HepG2 (cell line): Measurements from ENCODE around the gene TAGLN2. TPM values are rescaled to one million over a fixed set of nuclear protein-coding genes. Genes with fewer than 3 reads are reported as not detected.

Experiments used
- ARNT2 ChIP-seq: sonication (generic); formaldehyde crosslinking; IDR thresholded peaks from 2 replicates; pipeline ENCODE4 v1.8.0; 2022; ENCODE audit warnings: mild to moderate bottlenecking, low read depth, missing genetic modification reagents, moderate library complexity
- CTCF ChIP-seq: sonication (generic); formaldehyde crosslinking; IDR thresholded peaks from 2 replicates; pipeline ENCODE4 v1.5.0; 2020; ENCODE audit warnings: mild to moderate bottlenecking, missing genetic modification reagents, moderate library complexity
- GMEB2 ChIP-seq: IDR thresholded peaks from 2 replicates; pipeline ENCODE4 v1.6.1; 2016; ENCODE audit warnings: missing biosample characterization, missing genetic modification reagents, low read depth
- HOXA3 ChIP-seq: sonication (generic); formaldehyde crosslinking; IDR thresholded peaks from 2 replicates; pipeline ENCODE4 v1.5.0; 2020; ENCODE audit warnings: missing genetic modification reagents
- NFYB ChIP-seq: sonication (generic); formaldehyde crosslinking; IDR thresholded peaks from 2 replicates; pipeline ENCODE4 v1.4.0; 2020; ENCODE audit warnings: missing genetic modification reagents
- NFYC ChIP-seq: IDR thresholded peaks from 2 replicates; pipeline ENCODE4 v1.6.1; 2016; ENCODE audit warnings: missing genetic modification reagents, missing compliant biosample characterization
- RFX1 ChIP-seq: fragments of 450-650 bp; IDR thresholded peaks from 2 replicates; pipeline ENCODE4 v1.6.1; 2017
- SOX13 ChIP-seq, 3 experiments: fragments of 450-650 bp in 1 of 3; sonication (generic) in 1 of 3; formaldehyde crosslinking in 1 of 3; IDR thresholded peaks in 2 of 3; conservative IDR thresholded peaks in 1 of 3; 2 replicates each; pipeline versions ENCODE4 v1.5.0 to v1.6.1; 2016 to 2020; ENCODE audit warnings: antibody characterized with exemption in 1 of 3, mild to moderate bottlenecking in 1 of 3, missing compliant biosample characterization in 1 of 3, missing genetic modification reagents in 1 of 3, moderate library complexity in 1 of 3
- TFDP2 ChIP-seq: sonication (generic); formaldehyde crosslinking; IDR thresholded peaks from 2 replicates; pipeline ENCODE4 v1.4.0; 2020; ENCODE audit warnings: missing genetic modification reagents
- THAP11 ChIP-seq: IDR thresholded peaks from 2 replicates; pipeline ENCODE4 v1.6.1; 2016; ENCODE audit warnings: missing biosample characterization, missing genetic modification reagents
- ZFX ChIP-seq: sonication (generic); formaldehyde crosslinking; IDR thresholded peaks from 2 replicates; pipeline ENCODE4 v1.4.0; 2020; ENCODE audit warnings: mild to moderate bottlenecking, low read depth, missing genetic modification reagents, moderate library complexity
- ZNF337 ChIP-seq: sonication (generic); formaldehyde crosslinking; IDR thresholded peaks from 2 replicates; pipeline ENCODE4 v1.5.1; 2020; ENCODE audit warnings: missing genetic modification reagents, low read depth, mild to moderate bottlenecking, borderline replicate concordance
- ZNF563 ChIP-seq: sonication (generic); formaldehyde crosslinking; IDR thresholded peaks from 2 replicates; pipeline ENCODE4 v1.8.0; 2022; ENCODE audit warnings: mild to moderate bottlenecking, moderate library complexity, missing genetic modification reagents
- ZNF687 ChIP-seq: sonication (generic); formaldehyde crosslinking; IDR thresholded peaks from 2 replicates; pipeline ENCODE4 v1.5.1; 2020; ENCODE audit warnings: mild to moderate bottlenecking, missing genetic modification reagents, moderate library complexity
- ZNF770 ChIP-seq: sonication (generic); formaldehyde crosslinking; IDR thresholded peaks from 2 replicates; pipeline ENCODE4 v1.5.0; 2020; ENCODE audit warnings: mild to moderate bottlenecking, missing genetic modification reagents
- polyA plus RNA-seq, 8 experiments: library from polyadenylated mRNA; depleted of rRNA in 3 of 8; stranded (reverse) in 7 of 8; unstranded in 1 of 8; fragments of >200 nt; fragmentation: Illumina TruSeq in 4 of 8; extraction: Trizol in 4 of 8; gene quantifications; 2 replicates each; pipeline versions ENCODE4 v1.2.1 to v1.2.3, GENCODE V29; 2011 to 2016; ENCODE audit warnings: low read depth in 4 of 8, missing spikeins in 1 of 8, mixed read lengths in 1 of 8; ENCODE audit not compliant: insufficient read depth in 1 of 8
- total RNA-seq, 5 experiments: library from RNA; depleted of rRNA; stranded (reverse); fragments of >200 nt; fragmentation: Illumina TruSeq; extraction: Trizol; gene quantifications; 2 replicates each; pipeline ENCODE4 v1.2.3, GENCODE V29; 2016; ENCODE audit warnings: low read depth in 1 of 5

The TAGLN2 gene
- total and polyA plus RNA-seq, 2 of the 13 experiments (the other 11 are each of a cell fraction or from before 2014, with no cell fraction given) = 6.7 to 17.2 TPM

GRCh38 chr1:159945483-159946241 is 20.4 kb upstream of the TAGLN2 start, which contains the start of gene IGSF9 (continued):
- peak; percentile 76 for TF ChIP-seq CTCF (CRISPR knock-in tag)
- peak; percentile 98 for TF ChIP-seq THAP11 (CRISPR knock-in tag)
- peak; percentile 79 for TF ChIP-seq NFYB (CRISPR knock-in tag)
- TF ChIP-seq GMEB2 (CRISPR knock-in tag) = 0 out of 2 replicates have a peak, but pooled peaks have one; percentile 14
- TF ChIP-seq NFYC = peak; percentile 74
- TF ChIP-seq ZFX (CRISPR knock-in tag) = peak; percentile 28; the same call in 1 of the 2 replicates
- peak; percentile 18; the same call in 1 of the 2 replicates for TF ChIP-seq HOXA3
- 0 out of 2 replicates have a peak, but pooled peaks have one; percentile 26 for TF ChIP-seq ZNF563 (CRISPR knock-in tag)
- no peak for TF ChIP-seq ZNF770
- 0 out of 2 replicates have a peak, but pooled peaks have one; percentile 28 for TF ChIP-seq ARNT2
- TF ChIP-seq ZNF337 = no peak
- TF ChIP-seq SOX13 (IDR thresholded peaks at IDR 0.05) = no peak
- TF ChIP-seq SOX13 (CRISPR knock-in tag; conservative IDR thresholded peaks at IDR 0.05 in 1 of 2, IDR thresholded peaks at IDR 0.05 in 1 of 2) = peak in 1 of 2 experiments; percentile 24; a peak in 1 of 4 replicates
- TF ChIP-seq RFX1 = peak; percentile 31; the same call in 1 of the 2 replicates
- TF ChIP-seq ZNF687 = peak; percentile 46
- TF ChIP-seq TFDP2 (CRISPR knock-in tag) = peak; percentile 65; the same call in 1 of the 2 replicates
